Measurements from ENCODE around the gene COX10. TPM values are rescaled to one million over a fixed set of nuclear protein-coding genes. Genes with fewer than 3 reads are reported as not detected.

The COX10 gene
- total RNA-seq, 1 experiment from 2014 or later: 20.9 TPM

GRCh38 chr17:14060706-14061105 lies 8.6 kb upstream of the COX10 start:
- Histone ChIP-seq H3K36me3 (peaks cover 12% of the 10 kb centered on the region), H3K27me3 (no peaks in the 10 kb centered on the region), H3K4me3 (no peak overlapping the region), H3K9me3 (no peaks in the 10 kb centered on the region)
- no peak for DNase-seq

- DNase-seq: peak; percentile 81
- no peak overlapping the region for H3K4me3 ChIP-seq
- peaks cover 14% of the 10 kb centered on the region for H3K36me3 ChIP-seq
- no peaks in the 10 kb centered on the region for H3K27me3 ChIP-seq
- H3K9me3 ChIP-seq: no peaks in the 10 kb centered on the region
Measured at GRCh38 chr17:14061666-14062560, 7.4 kb upstream of the COX10 start.

DNA sequence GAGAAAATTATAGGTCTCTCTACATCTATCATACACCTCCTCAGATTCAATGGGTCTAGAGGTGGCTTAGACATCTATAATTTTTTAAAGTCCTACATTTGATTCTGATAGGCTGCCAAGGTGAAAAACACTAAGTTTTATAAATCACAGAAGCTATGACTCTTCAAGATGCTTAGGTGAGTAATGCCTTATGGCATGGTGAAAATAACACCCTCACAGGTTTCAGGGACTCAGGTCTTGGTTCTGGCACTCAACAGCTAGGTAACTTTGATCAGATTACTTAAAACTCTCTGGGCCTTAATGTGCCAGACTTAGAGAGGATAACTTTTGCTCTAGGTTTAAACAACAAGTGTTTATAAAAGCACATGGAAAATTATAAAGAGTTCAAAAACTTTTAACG lies 2.0 kb upstream of the COX10 start:
- Histone ChIP-seq H3K36me3 (peaks cover 5% of the 10 kb centered on the region; the same call in 1 of the 2 replicates), H3K4me3 (no peak overlapping the region), H3K27me3 (no peaks in the 10 kb centered on the region), H3K9me3 (no peaks in the 10 kb centered on the region)
- no peak for DNase-seq

DNA sequence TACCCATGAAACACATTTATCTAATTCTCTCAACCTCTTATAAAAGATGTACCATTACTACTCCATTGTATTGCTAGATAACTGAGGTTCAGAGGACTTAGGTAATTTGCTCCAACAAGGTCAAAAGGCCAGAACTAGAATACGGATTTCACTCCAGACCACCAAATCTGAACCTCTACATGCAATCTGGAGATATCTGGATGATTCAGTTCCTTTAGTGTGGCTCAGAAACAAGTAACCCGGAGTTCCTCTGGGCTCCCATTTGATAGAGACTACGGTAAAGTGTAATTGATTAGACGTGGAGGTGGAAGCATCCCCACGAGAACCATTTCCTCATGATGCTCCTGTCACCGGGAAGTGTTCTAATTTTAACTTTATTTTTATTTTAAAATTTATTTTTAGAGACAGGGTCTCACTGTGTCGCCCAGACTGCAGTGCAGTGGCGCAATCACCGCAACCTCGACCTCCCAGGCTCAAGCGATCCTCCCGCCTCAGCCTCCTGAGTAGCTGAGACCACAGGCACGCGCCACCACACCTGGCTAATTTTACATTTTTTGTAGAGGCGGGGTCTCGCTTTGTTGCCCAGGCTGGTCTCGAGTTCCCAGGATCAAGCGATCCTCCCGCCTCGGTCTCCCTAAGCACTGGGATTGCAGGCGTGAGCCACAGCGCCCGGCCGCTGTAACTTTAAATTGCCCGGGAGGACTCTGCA lies 608 bp upstream of the COX10 start:
- H3K9me3 ChIP-seq: no peaks in the 10 kb centered on the region
- H3K27me3 ChIP-seq: no peaks in the 10 kb centered on the region
- peak overlapping the region; percentile 91 for H3K4me3 ChIP-seq
- peaks cover 5% of the 10 kb centered on the region; the same call in 1 of the 2 replicates for H3K36me3 ChIP-seq
- no peak for DNase-seq

DNA sequence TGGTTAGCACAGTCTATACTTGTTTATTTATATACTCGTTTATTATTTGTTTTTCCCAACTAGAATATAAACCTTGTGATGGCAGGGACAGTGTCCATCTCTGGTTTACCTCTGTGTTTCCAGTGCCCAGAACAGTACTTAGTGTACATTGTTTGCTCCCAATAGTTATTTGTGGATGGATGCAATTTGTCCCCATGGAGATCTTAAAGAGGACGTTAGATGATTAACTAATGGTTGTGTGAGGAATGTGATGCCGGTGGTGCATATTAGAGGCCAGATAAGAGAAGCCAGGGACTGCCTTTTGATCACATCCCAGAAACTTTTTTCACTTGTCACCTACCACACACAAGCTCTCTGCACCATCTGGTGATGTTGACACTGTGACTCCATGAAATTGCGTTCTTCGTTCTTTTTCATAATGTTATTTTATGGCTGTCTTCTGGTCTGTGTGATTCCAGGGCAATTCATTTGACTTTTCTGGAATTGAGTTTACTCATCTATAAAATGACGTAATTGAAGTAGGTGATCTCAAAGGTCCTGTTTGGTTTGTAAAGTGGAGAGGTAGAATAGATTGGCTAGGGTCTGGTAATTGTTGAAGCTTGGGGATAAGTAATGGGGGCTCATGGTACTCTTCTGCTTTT lies 1.2 kb downstream of the COX10 start:
- H3K9me3 ChIP-seq: no peaks in the 10 kb centered on the region
- H3K4me3 ChIP-seq: peak overlapping the region; percentile 91
- H3K36me3 ChIP-seq: peaks cover 4% of the 10 kb centered on the region; the same call in 1 of the 2 replicates
- DNase-seq: no peak
- no peaks in the 10 kb centered on the region for H3K27me3 ChIP-seq

- Histone ChIP-seq H3K36me3 (peaks cover 7% of the 10 kb centered on the region), H3K27me3 (no peaks in the 10 kb centered on the region), H3K9me3 (no peaks in the 10 kb centered on the region), H3K4me3 (no peak overlapping the region)
- no peak for DNase-seq
Measured at GRCh38 chr17:14072881-14073280, 3.6 kb downstream of the COX10 start.

DNA sequence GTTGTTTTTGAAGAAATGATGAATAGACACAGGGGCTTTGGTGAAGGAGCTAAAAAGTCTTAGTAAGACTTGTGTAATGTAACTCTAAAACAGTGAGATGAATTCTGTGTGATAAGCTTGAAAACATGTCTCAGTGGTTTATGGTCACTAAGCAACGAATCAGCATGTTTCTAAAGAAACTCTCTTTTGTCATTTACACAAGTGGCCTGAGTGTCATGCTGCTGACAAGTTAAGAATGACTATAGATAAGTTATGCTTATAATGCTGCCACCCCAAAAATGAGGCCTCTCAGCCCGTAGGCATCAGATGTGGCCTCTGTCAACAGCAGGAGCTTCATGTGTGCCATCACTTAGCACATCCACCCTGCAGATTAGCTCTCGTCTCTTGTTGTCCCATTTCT lies 8.7 kb downstream of the COX10 start:
- Histone ChIP-seq H3K9me3 (no peaks in the 10 kb centered on the region), H3K4me3 (no peak overlapping the region), H3K27me3 (no peaks in the 10 kb centered on the region), H3K36me3 (peaks cover 7% of the 10 kb centered on the region)
- DNase-seq: no peak

DNA sequence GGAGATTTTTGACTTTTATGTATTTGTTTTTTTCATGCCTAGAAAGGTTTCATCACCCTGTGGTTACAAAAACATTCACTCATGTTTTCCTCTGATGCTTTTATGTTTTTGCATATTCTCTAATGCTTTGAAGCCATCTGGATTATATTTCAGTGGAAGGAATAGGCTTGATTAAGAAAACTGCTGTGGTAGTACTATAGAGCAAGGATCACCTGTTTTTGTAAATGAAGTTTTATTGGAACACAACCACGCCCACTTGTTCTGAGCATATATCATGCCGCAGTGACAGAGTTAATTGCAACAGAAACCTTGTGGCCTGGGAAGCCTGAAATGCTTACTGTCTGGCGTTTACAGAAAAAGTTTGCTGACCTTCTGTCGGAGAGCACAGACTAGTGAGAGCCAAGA lies 11.5 kb downstream of the COX10 start:
- DNase-seq: no peak
- H3K9me3 ChIP-seq: no peaks in the 10 kb centered on the region
- no peaks in the 10 kb centered on the region for H3K27me3 ChIP-seq
- H3K4me3 ChIP-seq: no peak overlapping the region
- H3K36me3 ChIP-seq: peaks cover 5% of the 10 kb centered on the region

- DNase-seq: no peak
- H3K9me3 ChIP-seq: no peaks in the 10 kb centered on the region
- peaks cover 2% of the 10 kb centered on the region; the same call in 1 of the 2 replicates for H3K36me3 ChIP-seq
- H3K27me3 ChIP-seq: no peaks in the 10 kb centered on the region
- no peak overlapping the region for H3K4me3 ChIP-seq
Measured at GRCh38 chr17:14082848-14083247, 13.5 kb downstream of the COX10 start.

GRCh38 chr17:14084955-14085354 lies 15.7 kb downstream of the COX10 start:
- no peaks in the 10 kb centered on the region for H3K27me3 ChIP-seq
- no peak overlapping the region for H3K4me3 ChIP-seq
- H3K36me3 ChIP-seq: peaks cover 2% of the 10 kb centered on the region; the same call in 1 of the 2 replicates
- DNase-seq: no peak
- no peaks in the 10 kb centered on the region for H3K9me3 ChIP-seq

GRCh38 chr17:14086189-14086588 lies 16.9 kb downstream of the COX10 start:
- no peak for DNase-seq
- H3K9me3 ChIP-seq: no peaks in the 10 kb centered on the region
- no peak overlapping the region for H3K4me3 ChIP-seq
- H3K36me3 ChIP-seq: peaks cover 2% of the 10 kb centered on the region; the same call in 1 of the 2 replicates
- H3K27me3 ChIP-seq: no peaks in the 10 kb centered on the region

- Histone ChIP-seq H3K4me3 (no peak overlapping the region), H3K27me3 (no peaks in the 10 kb centered on the region), H3K9me3 (no peaks in the 10 kb centered on the region), H3K36me3 (peaks cover 2% of the 10 kb centered on the region; the same call in 1 of the 2 replicates)
- no peak for DNase-seq
Measured at GRCh38 chr17:14089179-14089578, 19.9 kb downstream of the COX10 start.

DNA sequence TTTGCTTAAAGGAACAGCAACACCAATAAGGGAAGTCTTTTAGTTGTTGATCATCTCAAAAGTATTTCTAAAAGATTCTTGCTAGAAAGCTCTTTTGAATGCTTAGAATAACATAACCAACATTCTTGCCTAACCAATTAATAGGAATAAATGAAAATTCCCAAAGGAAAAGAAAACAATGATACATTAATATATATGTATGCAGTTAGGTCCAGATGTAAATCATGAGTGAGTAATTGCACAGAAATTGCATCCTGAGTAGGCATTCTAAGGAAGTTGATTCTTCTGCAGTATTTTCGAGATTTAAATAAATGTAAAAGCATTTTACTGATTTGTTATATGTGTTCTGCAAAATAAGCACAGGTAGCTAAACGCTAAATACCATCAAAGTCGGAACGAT lies 22.1 kb downstream of the COX10 start:
- Histone ChIP-seq H3K9me3 (no peaks in the 10 kb centered on the region), H3K36me3 (peaks cover 1% of the 10 kb centered on the region; the same call in 1 of the 2 replicates), H3K27me3 (no peaks in the 10 kb centered on the region), H3K4me3 (no peak overlapping the region)
- DNase-seq: no peak

DNA sequence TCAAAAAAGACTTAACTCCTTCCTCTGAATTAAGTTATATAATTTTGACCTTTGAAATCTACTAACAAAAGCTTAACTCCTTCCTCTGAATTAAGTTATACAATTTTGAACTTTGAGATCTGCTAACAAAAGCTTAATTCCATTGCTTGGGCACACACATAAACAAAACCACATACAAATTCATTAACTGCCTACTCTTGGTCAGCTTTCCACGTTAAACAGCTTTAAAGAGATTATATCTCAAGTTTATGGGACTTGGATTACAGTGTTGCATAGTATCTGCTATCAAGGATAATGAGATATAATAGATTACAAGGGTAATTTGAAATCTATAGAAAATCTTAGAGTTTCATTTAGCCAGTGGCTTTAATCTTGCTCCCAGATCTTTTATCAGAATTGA lies 23.5 kb downstream of the COX10 start:
- no peak for DNase-seq
- H3K27me3 ChIP-seq: no peaks in the 10 kb centered on the region
- H3K36me3 ChIP-seq: no peaks in the 10 kb centered on the region
- no peaks in the 10 kb centered on the region for H3K9me3 ChIP-seq
- H3K4me3 ChIP-seq: no peak overlapping the region

DNA sequence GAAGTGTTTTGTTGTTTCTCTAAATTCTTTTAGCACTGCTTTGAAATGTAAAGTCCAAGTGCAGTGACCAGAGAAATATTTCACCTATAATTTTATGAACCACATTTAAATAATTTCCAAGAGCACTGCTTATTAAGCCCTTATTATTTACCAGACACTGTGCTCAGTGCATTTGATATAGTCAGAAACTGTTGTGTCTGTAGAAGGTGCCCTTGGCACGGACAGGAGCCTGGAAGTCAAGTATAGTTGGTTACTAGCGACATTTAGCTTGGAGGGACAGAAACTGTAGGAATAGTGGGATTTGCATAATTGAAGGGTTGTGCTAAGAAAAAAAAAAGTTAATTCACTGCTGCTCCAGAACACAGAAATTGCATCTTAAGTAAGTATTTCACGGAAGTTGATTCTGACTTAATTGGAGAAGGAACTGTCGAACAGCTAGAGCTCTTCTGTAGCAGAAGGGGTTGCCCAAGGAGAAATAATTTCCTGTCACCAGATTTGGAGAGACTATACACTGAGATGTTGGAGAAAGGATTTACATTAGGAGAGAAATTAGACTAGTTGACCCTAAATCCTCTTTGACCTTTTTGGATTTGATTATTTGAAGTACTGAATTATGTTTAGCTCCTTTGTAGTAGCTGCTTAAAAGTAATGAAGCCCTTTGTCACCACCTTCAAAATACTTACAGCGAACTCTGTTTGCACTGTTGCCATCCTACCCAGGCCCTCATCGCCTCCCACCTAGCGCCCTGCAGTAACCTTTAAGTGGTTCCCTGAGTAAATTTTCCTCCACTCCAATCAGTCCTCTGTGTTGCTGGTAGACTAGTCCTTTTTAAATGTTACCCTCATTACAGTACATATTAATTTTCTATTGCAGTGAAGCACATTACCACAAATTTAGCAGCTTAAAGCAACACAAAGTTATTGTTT lies 25.6 kb downstream of the COX10 start:
- H3K9me3 ChIP-seq: no peaks in the 10 kb centered on the region

DNA sequence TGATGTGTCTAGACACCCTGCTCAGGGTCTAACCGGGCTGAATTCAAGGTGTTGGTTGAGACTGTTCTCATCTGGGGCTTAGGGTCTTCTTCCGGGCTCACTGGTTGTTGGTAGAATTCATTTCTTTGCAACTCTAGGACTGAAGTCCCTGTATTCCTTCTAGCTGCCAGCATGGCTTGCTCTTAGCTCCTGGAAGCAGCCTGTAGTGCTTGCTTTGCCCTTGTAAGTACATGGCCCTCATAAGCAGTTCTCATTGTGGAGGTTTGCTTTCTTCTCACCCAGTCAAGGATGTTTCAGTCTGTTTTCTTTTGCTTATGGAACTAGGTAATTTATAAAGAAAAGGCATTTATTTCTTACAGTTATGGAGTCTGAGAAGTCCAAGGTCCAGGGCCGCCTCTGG lies 26.3 kb downstream of the COX10 start:
- Histone ChIP-seq H3K27me3 (no peaks in the 10 kb centered on the region), H3K9me3 (no peaks in the 10 kb centered on the region), H3K36me3 (no peaks in the 10 kb centered on the region), H3K4me3 (no peak overlapping the region)
- DNase-seq: no peak

More for the DNA sequence above, 25.6 kb downstream of the COX10 start:
- Histone ChIP-seq H3K4me3 (no peak overlapping the region), H3K36me3 (no peaks in the 10 kb centered on the region), H3K27me3 (no peaks in the 10 kb centered on the region)
- DNase-seq: no peak

All from MG63 (cell line).